Measurements from ENCODE around the gene KCNK16.

DNA sequence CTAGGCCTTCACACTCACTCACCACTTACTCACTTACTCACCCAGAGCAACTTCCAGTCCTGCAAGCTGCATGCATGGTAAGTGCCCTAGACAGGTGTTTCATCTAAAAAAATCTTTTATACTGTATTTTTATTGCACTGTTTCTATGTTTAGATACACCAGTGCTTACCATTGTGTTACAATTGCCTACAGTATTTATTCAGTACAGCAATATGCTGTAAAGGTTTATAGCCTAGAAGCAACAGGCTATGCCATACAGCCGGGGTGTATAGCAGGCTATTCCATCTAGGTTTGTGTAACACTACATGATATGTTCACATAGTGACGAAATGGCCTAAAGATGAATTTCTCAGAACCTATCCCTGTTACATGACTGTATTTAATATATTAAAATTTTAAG, 56.1 kb downstream of the KCNK16 start:
- TF ChIP-seq CTCF (IDR thresholded peaks at IDR 0.05): no peak
- TF ChIP-seq POLR2A (IDR thresholded peaks at IDR 0.05): no peak
